CD4-positive, alpha-beta T cell treated with Interleukin-2 at 100 ng/mL for 4 hours (primary cell): Measurements from ENCODE around the gene DCUN1D3.
"Not testable (repeated sequence)": the region's sequence is repeated elsewhere in the genome, so short reads cannot be mapped to it uniquely, and the experiment has no call there.

Experiments used
- DNase-seq: peaks from one replicate; pipeline ENCODE4 v3.0.0-alpha.2; 2020; ENCODE audit warnings: low spot score

Gene DCUN1D3

GRCh38 chr16:20887207-20887606, 13.0 kb downstream of the DCUN1D3 start:
- DNase-seq, result no peak

GRCh38 chr16:20886320-20886719, 13.8 kb downstream of the DCUN1D3 start:
- no peak for DNase-seq

GRCh38 chr16:20884240-20884556, 16.0 kb downstream of the DCUN1D3 start:
- DNase-seq, result no peak

GRCh38 chr16:20883554-20884239, 16.5 kb downstream of the DCUN1D3 start:
- DNase-seq, result no peak

GRCh38 chr16:20881503-20881878, 18.7 kb downstream of the DCUN1D3 start:
- no peak for DNase-seq

GRCh38 chr16:20880867-20881502, 19.2 kb downstream of the DCUN1D3 start:
- DNase-seq, result no peak

- DNase-seq, result no peak
Measured at GRCh38 chr16:20879175-20880040, 20.8 kb downstream of the DCUN1D3 start.

GRCh38 chr16:20878682-20879147, 21.4 kb downstream of the DCUN1D3 start:
- DNase-seq, result no peak

GRCh38 chr16:20875355-20875650, 24.9 kb downstream of the DCUN1D3 start:
- DNase-seq, result no peak

- no peak for DNase-seq
Measured at GRCh38 chr16:20874088-20874581, 26.0 kb downstream of the DCUN1D3 start.

GRCh38 chr16:20873331-20873730, 26.8 kb downstream of the DCUN1D3 start:
- DNase-seq, result no peak

- no peak for DNase-seq
Measured at GRCh38 chr16:20871941-20872815, 28.0 kb downstream of the DCUN1D3 start.

GRCh38 chr16:20871258-20871657, 28.9 kb downstream of the DCUN1D3 start:
- DNase-seq, result no peak

GRCh38 chr16:20870122-20870820, 29.9 kb downstream of the DCUN1D3 start:
- no peak for DNase-seq

- DNase-seq, result no peak
Measured at GRCh38 chr16:20868890-20869289, 31.3 kb downstream of the DCUN1D3 start.

- no peak for DNase-seq
Measured at GRCh38 chr16:20867585-20867984, 32.6 kb downstream of the DCUN1D3 start.

GRCh38 chr16:20866801-20867200, 33.4 kb downstream of the DCUN1D3 start:
- no peak for DNase-seq

GRCh38 chr16:20866145-20866772, 33.9 kb downstream of the DCUN1D3 start:
- no peak for DNase-seq

GRCh38 chr16:20865420-20866131, 34.6 kb downstream of the DCUN1D3 start:
- DNase-seq, result no peak

- not testable (repeated sequence) for DNase-seq
Measured at GRCh38 chr16:20864376-20864775, 35.8 kb downstream of the DCUN1D3 start.
